ENCODE measurements around the gene TRIL. TPM values are rescaled to one million over a fixed set of nuclear protein-coding genes. Genes with fewer than 3 reads are reported as not detected.

The TRIL gene
- not detected in 2 replicates for total RNA-seq

- intact Hi-C loops (cut with micrococcal nuclease) = loop anchor here (10.0 kb wide), 2 partner anchors 146 to 606 kb away; partner anchors contain the start of gene PRR15
Measured at GRCh38 chr7:28958235-28958979, at the start of gene TRIL. Gene TRIL (minus strand): TSS chr7:28958330. CDS start chr7:28958046, 284 bp downstream.

GRCh38 chr7:29007127-29007526, 49.0 kb upstream of the TRIL start:
- intact Hi-C loops (cut with micrococcal nuclease) = no loop called here

GRCh38 chr7:29005829-29006228, 47.7 kb upstream of the TRIL start:
- intact Hi-C loops (cut with micrococcal nuclease) = no loop called here

GRCh38 chr7:29005406-29005805, 47.3 kb upstream of the TRIL start:
- intact Hi-C loops (cut with micrococcal nuclease) = no loop called here

- intact Hi-C loops (cut with micrococcal nuclease) = no loop called here
Measured at GRCh38 chr7:29003703-29004102, 45.6 kb upstream of the TRIL start.

GRCh38 chr7:29000717-29001076, 42.6 kb upstream of the TRIL start:
- intact Hi-C loops (cut with micrococcal nuclease) = no loop called here

- intact Hi-C loops (cut with micrococcal nuclease) = no loop called here
Measured at GRCh38 chr7:28999895-29000716, 42.0 kb upstream of the TRIL start.

GRCh38 chr7:28999427-28999826, 41.3 kb upstream of the TRIL start:
- intact Hi-C loops (cut with micrococcal nuclease) = no loop called here

- intact Hi-C loops (cut with micrococcal nuclease) = no loop called here
Measured at GRCh38 chr7:28998105-28998504, 40.0 kb upstream of the TRIL start.

- intact Hi-C loops (cut with micrococcal nuclease) = no loop called here
Measured at GRCh38 chr7:28996836-28997235, 38.7 kb upstream of the TRIL start.

GRCh38 chr7:28993371-28993770, 35.2 kb upstream of the TRIL start:
- intact Hi-C loops (cut with micrococcal nuclease) = no loop called here

GRCh38 chr7:28992798-28993197, 34.7 kb upstream of the TRIL start:
- intact Hi-C loops (cut with micrococcal nuclease) = no loop called here

GRCh38 chr7:28990200-28990960, 32.2 kb upstream of the TRIL start:
- intact Hi-C loops (cut with micrococcal nuclease) = no loop called here

GRCh38 chr7:28989211-28989980, 31.3 kb upstream of the TRIL start:
- intact Hi-C loops (cut with micrococcal nuclease) = no loop called here

- intact Hi-C loops (cut with micrococcal nuclease) = no loop called here
Measured at GRCh38 chr7:28988810-28989209, 30.7 kb upstream of the TRIL start.

GRCh38 chr7:28988091-28988490, 30.0 kb upstream of the TRIL start:
- intact Hi-C loops (cut with micrococcal nuclease) = no loop called here

- intact Hi-C loops (cut with micrococcal nuclease) = no loop called here
Measured at GRCh38 chr7:28986765-28987110, 28.6 kb upstream of the TRIL start.

GRCh38 chr7:28986028-28986764, 28.1 kb upstream of the TRIL start:
- intact Hi-C loops (cut with micrococcal nuclease) = no loop called here

- intact Hi-C loops (cut with micrococcal nuclease) = no loop called here
Measured at GRCh38 chr7:28984631-28985030, 26.5 kb upstream of the TRIL start.

- intact Hi-C loops (cut with micrococcal nuclease) = no loop called here
Measured at GRCh38 chr7:28984217-28984616, 26.1 kb upstream of the TRIL start.

All from T-helper 2 cell treated with Interferon-gamma antibody and Interleukin-4, amounts not matched to agents 100 ng/mL and 5 ng/mL, for 36 hours (primary cell).